ENCODE measurements around the gene E2F4.

Gene E2F4

GRCh38 chr16:67158637-67159600 lies 33.0 kb upstream of the E2F4 start:
- FAIRE-seq: no peak

GRCh38 chr16:67161595-67162058 lies 30.3 kb upstream of the E2F4 start:
- FAIRE-seq: no peak

- no peak for FAIRE-seq
Measured at GRCh38 chr16:67162506-67163163, 29.3 kb upstream of the E2F4 start.

GRCh38 chr16:67163164-67163998 lies 28.6 kb upstream of the E2F4 start:
- FAIRE-seq: no peak

GRCh38 chr16:67163999-67164558 lies 27.9 kb upstream of the E2F4 start:
- no peak for FAIRE-seq

GRCh38 chr16:67164599-67165061 lies 27.3 kb upstream of the E2F4 start, which contains the start of gene HSF4:
Gene HSF4, plus strand, starts transcription at chr16:67164745. Its CDS starts 67 bp downstream, at chr16:67164812.
- FAIRE-seq: no peak

GRCh38 chr16:67165121-67166078 lies 26.6 kb upstream of the E2F4 start:
- no peak for FAIRE-seq

GRCh38 chr16:67166110-67166547 lies 25.8 kb upstream of the E2F4 start:
- no peak for FAIRE-seq

GRCh38 chr16:67166598-67167168 lies 25.3 kb upstream of the E2F4 start:
- no peak for FAIRE-seq

GRCh38 chr16:67167588-67167987 lies 24.4 kb upstream of the E2F4 start:
- no peak for FAIRE-seq

- no peak for FAIRE-seq
Measured at GRCh38 chr16:67169011-67169451, 22.9 kb upstream of the E2F4 start.

GRCh38 chr16:67169642-67170167 lies 22.2 kb upstream of the E2F4 start:
- FAIRE-seq: no peak

GRCh38 chr16:67170168-67170948 lies 21.6 kb upstream of the E2F4 start, which contains the start of gene NOL3:
Gene NOL3, plus strand, starts transcription at chr16:67170538.
- no peak for FAIRE-seq

GRCh38 chr16:67170949-67171649 lies 20.9 kb upstream of the E2F4 start:
- FAIRE-seq: no peak

GRCh38 chr16:67173323-67173722 lies 18.6 kb upstream of the E2F4 start:
- FAIRE-seq: no peak

GRCh38 chr16:67173808-67174705 lies 17.9 kb upstream of the E2F4 start:
- no peak for FAIRE-seq

GRCh38 chr16:67174706-67175231 lies 17.2 kb upstream of the E2F4 start:
- no peak for FAIRE-seq
